ENCODE measurements around the gene CDC14B. TPM values are rescaled to one million over a fixed set of nuclear protein-coding genes. Genes with fewer than 3 reads are reported as not detected.

CDC14B gene
- total RNA-seq, 1 experiment from 2014 or later, result 57.1 TPM

- no peak for TF ChIP-seq SOX15 (CRISPR knock-in tag; IDR thresholded peaks at IDR 0.05)
- TF ChIP-seq FOXJ3 (CRISPR knock-in tag; IDR thresholded peaks at IDR 0.05; ENCODE audit: borderline replicate concordance), result no peak
- TF ChIP-seq NR2C2 (CRISPR knock-in tag; IDR thresholded peaks at IDR 0.05), result no peak
- TF ChIP-seq NR1H2 (CRISPR knock-in tag; IDR thresholded peaks at IDR 0.05), result no peak
- no peak for TF ChIP-seq HMGA2 (CRISPR knock-in tag; IDR thresholded peaks at IDR 0.05)
- TF ChIP-seq, protein P1, sequence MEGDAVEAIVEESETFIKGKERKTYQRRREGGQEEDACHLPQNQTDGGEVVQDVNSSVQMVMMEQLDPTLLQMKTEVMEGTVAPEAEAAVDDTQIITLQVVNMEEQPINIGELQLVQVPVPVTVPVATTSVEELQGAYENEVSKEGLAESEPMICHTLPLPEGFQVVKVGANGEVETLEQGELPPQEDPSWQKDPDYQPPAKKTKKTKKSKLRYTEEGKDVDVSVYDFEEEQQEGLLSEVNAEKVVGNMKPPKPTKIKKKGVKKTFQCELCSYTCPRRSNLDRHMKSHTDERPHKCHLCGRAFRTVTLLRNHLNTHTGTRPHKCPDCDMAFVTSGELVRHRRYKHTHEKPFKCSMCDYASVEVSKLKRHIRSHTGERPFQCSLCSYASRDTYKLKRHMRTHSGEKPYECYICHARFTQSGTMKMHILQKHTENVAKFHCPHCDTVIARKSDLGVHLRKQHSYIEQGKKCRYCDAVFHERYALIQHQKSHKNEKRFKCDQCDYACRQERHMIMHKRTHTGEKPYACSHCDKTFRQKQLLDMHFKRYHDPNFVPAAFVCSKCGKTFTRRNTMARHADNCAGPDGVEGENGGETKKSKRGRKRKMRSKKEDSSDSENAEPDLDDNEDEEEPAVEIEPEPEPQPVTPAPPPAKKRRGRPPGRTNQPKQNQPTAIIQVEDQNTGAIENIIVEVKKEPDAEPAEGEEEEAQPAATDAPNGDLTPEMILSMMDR (IDR thresholded peaks at IDR 0.05), result peak; percentile 27; the same call in 1 of the 2 replicates
Observed at GRCh38 chr9:96566498-96567202, 53.0 kb downstream of the CDC14B start (continued).

DNA sequence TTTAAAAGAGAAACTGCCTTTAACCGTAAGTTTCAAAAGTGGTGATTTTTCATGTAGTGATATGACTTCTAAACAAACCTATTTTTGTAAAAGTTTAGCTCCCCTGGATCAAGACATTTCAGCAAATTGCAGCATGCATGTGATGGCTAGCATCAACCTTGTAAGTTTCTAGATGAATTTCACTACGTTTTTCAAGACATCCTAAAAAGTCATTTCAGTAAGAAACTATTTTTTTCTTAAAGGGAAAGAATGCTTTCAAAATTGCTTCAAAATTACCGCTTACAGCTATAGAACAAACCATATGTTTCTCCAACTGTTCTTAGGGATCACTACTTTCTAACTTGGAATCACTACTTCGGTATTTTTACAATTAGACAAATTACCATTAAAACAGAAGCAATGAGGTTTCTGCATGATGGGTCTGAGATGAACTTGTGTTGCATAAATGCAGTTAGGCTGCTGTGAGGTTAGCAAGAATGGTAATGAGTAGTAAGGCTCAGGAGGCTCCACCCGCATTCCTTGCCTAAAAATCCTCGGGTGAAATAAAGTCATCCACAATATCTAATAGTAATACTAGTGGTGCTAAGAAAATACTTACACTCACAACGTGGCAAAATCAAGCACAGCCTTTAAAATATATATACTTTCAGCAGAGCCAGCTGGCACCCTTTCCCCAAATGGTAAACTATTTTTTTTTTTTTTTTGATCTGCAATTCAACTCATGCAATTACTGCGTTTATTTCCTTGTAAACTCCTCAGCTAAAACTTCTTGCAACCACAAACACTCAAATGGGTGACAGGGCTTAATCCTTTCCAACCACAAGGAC is 53.8 kb downstream of the CDC14B start:
- POLR2A ChIA-PET, result interaction anchor here (0.7 to 1.2 kb wide), 2 partner anchors 18 to 189 kb away, joined by 3 to 4 read pairs; no protein-coding TSS in a partner anchor
- no peaks in the 10 kb centered on the region for H3K9me3 Mint-ChIP-seq
- H3K27ac Mint-ChIP-seq, result peak overlapping the region; percentile 89
- CTCF ChIA-PET, result interaction anchor here (0.6 to 2.0 kb wide), 12 partner anchors 8 to 124 kb away, joined by 3 to 16 read pairs (median 4); partner anchors contain the start of gene HABP4
- peaks cover 42% of the 10 kb centered on the region for H3K4me1 Mint-ChIP-seq
- no peaks in the 10 kb centered on the region for H3K27me3 Mint-ChIP-seq (ENCODE audit: low read depth)
- peak overlapping the region; percentile 79 for H3K4me3 Mint-ChIP-seq
- DNase-seq (ENCODE audit: low spot score) (no peak), ATAC-seq (no peak)
- H3K36me3 Mint-ChIP-seq, result peaks cover 8% of the 10 kb centered on the region
- TF ChIP-seq, protein P2, sequence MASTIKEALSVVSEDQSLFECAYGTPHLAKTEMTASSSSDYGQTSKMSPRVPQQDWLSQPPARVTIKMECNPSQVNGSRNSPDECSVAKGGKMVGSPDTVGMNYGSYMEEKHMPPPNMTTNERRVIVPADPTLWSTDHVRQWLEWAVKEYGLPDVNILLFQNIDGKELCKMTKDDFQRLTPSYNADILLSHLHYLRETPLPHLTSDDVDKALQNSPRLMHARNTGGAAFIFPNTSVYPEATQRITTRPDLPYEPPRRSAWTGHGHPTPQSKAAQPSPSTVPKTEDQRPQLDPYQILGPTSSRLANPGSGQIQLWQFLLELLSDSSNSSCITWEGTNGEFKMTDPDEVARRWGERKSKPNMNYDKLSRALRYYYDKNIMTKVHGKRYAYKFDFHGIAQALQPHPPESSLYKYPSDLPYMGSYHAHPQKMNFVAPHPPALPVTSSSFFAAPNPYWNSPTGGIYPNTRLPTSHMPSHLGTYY (CRISPR knock-in tag; IDR thresholded peaks at IDR 0.05), result no peak
- TF ChIP-seq ZNF232 (CRISPR knock-in tag; IDR thresholded peaks at IDR 0.05) (no peak), ZBTB43 (CRISPR knock-in tag; IDR thresholded peaks at IDR 0.05) (no peak), JAZF1 (CRISPR knock-in tag; IDR thresholded peaks at IDR 0.05) (no peak), STAT6 (CRISPR knock-in tag; conservative IDR thresholded peaks at IDR 0.05; ENCODE audit: low read depth) (no peak), MAX (CRISPR knock-in tag; IDR thresholded peaks at IDR 0.05) (no peak), ATF3 (CRISPR knock-in tag; conservative IDR thresholded peaks at IDR 0.05) (no peak), CBFB (CRISPR knock-in tag; IDR thresholded peaks at IDR 0.05; ENCODE audit: low read depth) (no peak), NR1H2 (CRISPR knock-in tag; IDR thresholded peaks at IDR 0.05) (no peak), ZNF425 (CRISPR knock-in tag; conservative IDR thresholded peaks at IDR 0.05) (no peak), IRF2 (CRISPR knock-in tag; IDR thresholded peaks at IDR 0.05; ENCODE audit: borderline replicate concordance, low read depth) (no peak), NFE2L1 (CRISPR knock-in tag; IDR thresholded peaks at IDR 0.05) (no peak), MXD4 (CRISPR knock-in tag; IDR thresholded peaks at IDR 0.05; ENCODE audit: borderline replicate concordance) (no peak)
- TF ChIP-seq, protein P3, sequence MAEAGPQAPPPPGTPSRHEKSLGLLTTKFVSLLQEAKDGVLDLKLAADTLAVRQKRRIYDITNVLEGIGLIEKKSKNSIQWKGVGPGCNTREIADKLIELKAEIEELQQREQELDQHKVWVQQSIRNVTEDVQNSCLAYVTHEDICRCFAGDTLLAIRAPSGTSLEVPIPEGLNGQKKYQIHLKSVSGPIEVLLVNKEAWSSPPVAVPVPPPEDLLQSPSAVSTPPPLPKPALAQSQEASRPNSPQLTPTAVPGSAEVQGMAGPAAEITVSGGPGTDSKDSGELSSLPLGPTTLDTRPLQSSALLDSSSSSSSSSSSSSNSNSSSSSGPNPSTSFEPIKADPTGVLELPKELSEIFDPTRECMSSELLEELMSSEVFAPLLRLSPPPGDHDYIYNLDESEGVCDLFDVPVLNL (CRISPR knock-in tag; IDR thresholded peaks at IDR 0.05; ENCODE audit: borderline replicate concordance, low read depth), result no peak
- TF ChIP-seq, protein P1 (IDR thresholded peaks at IDR 0.05), result no peak
